CD4-positive, alpha-beta T cell treated with Interferon alpha-2 for 1 hour (primary cell): ENCODE data around the gene FYCO1.
"Not testable (repeated sequence)": the region's sequence is repeated elsewhere in the genome, so short reads cannot be mapped to it uniquely, and the experiment has no call there.

Source experiments
- DNase-seq, 2 donors: peaks; one replicate each; pipeline ENCODE4 v3.0.0-alpha.2; 2020 to 2022

The FYCO1 gene

DNA sequence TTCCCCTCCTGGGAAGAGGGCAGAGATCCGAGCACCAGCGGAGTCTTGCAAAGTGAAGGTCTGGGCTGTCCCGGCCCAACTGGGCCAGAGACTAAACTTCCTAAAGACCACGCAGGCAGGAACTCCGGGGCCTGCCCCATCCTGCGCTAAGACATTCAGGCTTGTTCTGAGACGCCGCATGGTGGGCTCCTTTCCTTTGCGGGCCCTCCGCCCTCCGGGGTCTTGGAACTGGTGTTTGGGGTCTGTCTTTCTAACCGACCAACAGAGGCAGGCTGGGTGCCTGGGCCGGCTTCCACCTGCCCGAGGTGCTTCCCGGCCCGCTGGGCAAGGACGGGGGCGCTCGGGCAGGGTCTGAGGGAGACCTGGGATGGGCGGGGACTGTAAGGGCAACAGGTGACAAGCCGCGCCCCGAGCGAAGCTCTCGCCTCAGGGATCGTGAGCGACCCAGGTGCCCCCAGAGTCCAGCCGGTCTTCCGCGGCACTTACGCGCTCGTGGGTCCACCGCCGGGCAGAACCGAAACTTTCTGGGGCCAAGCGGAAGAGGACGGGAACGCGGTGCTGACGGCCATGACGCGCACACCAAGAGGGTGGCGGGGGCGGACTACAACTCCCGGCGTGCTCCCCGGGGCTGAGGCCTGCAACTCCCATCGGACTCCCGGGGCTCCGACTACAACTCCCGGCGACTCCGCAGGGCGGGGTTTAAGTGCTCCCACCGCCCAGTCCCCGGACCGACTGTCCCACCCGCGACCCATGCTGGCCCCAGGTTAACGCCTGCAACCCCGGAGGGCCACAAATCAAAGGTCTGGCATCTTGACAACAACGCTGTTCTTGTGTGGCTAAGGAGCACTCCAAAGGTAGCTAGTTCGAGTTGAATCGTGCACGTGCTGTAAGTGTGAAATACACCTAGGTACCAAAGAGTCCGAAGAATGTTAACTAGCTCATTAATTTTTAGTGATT is at the start of gene FYCO1:
Gene FYCO1 (minus strand): TSS at position 589 of the 957 bp plus-strand sequence. CDS start 10,914 bp downstream, outside the sequence.
- peak; percentile 90 to 91 for DNase-seq

DNA sequence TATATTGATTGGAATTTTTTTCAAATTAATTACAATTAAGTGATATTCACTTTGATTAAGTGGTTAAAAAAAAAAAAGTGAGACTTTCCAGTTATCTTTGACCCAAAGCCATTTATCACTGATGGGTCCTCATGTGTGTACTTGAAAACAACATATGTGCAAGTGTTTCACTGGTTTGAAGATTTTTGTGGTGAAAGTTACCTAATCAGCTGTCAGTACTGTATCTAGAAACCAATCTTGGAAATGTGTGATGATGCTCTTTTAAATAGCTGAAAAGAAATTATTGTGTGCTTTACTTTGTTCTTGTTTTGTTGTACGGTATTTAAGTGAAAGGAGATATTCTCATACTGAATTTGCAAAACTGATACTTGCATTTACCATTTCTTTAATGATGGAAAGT is 43.3 kb upstream of the FYCO1 start:
- DNase-seq: no peak

DNA sequence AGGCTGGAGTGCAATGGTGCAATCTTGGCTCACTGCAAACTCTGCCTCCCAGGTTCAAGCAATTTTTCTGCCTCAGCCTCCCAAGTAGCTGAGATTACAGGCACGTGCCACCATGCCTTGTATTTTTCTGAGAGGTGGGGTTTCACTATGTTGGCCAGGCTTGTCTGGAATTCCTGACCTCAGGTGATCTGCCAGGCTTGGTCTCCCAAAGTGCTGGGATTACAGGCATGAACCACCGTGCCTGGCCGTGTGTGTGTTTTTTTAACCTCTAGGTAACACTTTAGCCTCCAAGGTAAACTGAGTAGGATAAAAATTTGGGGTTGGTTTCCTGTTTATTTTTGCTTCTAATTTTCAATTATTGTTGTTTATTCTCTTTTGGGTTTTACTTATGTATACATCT is 42.4 kb upstream of the FYCO1 start:
- not testable (repeated sequence) for DNase-seq

DNA sequence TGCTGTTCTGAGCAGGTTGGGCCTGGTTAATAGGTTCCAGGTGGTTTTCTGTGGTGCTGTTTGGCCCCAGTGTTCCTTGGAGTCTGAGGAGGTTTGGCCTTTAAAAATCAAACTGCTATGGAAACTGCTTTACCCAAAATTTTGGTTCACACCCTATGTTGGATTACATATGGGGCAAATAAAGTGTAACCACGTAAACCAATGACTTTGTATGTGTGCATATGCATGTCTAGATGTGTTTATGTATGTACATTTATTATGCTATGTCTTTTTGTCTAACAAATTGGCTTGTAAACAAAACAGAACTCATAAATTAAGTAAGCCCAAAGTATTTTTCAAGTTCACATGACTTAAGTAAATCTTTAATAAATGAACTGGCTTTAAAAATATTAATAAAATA is 40.6 kb upstream of the FYCO1 start:
- DNase-seq: no peak

DNA sequence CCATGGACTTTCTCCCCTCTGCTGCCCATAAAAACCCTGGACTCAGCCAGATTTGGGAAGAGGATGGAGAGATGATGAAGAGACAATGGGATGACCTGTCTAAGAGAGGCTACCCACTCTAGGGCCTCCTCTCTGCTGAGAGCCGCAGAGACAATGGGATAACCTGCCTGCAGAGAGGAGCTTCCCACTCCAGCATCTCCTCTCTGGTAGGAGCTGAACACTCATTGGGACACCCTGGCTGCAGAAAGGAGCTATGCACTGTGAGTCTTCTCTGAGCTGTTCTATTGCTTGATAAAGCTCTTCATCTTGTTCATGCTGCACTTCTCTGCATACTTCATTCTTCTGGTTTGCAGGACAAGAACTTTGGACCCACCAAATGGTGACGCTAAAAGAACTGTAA is 36.1 kb upstream of the FYCO1 start:
- no peak for DNase-seq

DNA sequence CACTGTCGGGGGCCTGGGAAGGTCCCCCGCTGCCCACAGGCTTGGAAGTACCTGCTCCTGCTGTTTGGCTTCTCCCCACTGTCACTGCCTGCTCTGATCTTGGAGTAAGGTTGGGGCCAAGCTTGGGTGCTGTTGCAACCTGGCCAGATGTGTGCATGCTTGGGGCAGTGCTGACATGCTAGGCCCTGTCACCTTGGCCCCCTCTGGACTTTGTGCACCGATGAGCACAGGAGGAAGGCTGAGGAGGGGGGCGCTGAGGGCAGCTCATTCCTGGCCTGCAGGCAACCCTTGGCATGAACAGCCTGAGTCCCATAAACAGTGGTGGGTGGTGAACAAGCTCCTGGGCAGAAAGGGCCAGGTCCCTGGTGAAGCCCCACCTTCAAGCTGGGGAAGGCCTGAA is 35.6 kb upstream of the FYCO1 start:
- no peak for DNase-seq

DNA sequence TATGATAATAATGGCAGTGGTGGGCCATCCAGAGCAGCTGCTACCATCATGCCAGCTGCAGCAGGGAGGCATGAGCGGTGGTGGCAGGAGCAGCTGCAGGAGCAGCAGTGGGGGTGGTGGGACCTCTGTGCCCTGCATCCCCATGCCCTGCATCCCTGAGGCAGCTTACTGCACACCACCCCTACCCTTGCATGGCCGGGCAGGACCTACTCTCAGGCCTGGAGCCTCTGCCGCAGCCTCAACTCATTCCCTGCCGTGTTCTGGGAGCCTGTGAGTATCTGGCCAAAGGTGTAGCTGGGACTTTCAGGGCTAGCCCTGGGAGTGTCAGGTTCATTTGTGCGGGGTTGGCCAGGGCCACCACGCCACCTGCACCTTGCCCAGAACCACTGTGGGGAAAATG is 35.0 kb upstream of the FYCO1 start:
- no peak for DNase-seq

DNA sequence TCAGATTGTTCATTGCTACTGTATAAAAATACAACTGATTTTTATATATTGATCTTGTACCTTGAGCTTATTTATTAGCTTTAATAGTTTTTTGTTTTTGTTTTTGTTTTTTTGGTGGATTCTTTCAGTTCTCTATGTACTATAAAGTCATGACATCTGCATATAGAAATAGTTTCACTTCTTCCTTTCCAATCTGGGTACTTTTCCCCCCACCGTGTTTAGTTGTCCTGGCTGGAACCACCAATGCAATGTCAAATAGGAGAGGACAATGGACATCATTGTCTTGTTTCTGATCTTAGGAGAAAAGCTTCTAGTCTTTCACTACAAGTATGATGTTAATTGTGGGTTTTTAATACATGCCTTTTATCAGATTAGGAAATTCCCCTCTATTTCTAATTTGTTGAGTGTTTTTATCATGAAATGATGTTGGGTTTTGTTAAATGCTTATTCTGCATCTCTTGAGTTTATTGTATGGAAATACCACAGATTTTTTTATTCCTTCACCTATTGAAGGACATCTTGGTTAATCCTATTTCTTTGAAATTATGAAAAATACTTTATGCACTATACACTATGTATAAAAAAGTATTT is 34.4 kb upstream of the FYCO1 start:
- no peak for DNase-seq

DNA sequence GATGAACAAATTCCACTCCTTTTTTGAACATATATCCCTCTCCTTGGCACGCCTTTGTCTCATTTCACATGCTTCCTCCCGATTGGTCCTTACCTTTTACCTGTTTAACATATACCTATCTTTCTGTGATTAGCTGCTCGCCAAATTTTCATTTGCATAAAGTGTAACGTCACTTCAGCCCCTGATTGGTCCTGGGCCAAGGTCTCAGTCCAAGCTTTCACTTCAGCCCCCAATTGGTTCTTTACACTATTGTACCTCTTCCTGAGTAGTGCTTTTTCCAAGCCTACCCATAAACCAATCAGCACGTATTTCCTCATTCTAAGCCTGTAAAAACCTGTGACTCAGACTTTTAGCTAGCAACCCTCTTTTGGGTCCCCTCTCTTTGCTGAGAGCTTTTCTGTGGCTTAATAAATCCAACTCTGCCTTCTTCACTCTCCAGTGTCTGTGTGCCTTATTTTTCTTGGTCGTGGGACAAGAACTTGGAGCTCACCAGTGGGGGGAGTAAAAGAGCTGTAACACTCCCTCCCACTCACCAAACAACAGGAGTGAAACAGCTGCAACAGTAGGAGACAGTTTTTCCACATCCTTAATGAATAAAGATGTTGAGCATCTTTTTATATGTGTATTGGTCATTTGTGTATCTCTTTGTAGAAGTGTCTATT is 32.2 kb upstream of the FYCO1 start:
- DNase-seq: no peak

DNA sequence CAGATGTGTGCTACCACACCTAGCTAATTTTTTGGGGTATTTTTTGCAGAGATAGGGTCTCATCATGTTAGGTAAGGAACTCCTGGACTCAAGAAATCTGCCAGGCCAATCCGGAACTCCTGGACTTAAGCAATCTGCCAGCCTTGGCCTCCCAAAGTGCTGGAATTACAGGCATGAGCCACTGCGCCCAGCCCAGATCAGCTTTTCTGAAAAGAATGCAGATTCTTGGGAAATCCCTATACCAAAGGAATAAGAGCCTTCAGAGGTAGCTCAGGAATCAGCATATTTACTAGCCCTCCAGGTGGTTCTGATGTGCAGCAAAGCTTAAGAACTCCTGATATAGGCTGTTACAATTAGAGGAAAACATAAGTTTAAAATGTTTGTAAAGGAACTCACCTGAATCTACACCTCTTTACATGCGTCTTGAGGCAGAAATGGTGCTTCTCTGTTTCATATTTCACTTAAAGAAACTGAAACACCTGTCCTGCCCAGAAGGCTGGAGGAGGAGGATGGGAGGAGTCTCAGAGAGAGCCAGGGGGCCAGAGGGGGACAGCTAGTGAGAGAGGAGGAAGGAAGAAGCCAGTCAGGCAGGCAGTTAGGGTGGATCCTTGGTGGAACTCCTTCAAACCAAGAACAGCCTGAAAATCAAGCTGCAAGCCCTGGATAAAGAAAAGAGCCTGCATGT is 31.5 kb upstream of the FYCO1 start, which contains the start of gene XCR1:
Gene XCR1 (minus strand): TSS at position 463 of the 685 bp plus-strand sequence. CDS start 5,536 bp downstream, outside the sequence.
- no peak for DNase-seq

DNA sequence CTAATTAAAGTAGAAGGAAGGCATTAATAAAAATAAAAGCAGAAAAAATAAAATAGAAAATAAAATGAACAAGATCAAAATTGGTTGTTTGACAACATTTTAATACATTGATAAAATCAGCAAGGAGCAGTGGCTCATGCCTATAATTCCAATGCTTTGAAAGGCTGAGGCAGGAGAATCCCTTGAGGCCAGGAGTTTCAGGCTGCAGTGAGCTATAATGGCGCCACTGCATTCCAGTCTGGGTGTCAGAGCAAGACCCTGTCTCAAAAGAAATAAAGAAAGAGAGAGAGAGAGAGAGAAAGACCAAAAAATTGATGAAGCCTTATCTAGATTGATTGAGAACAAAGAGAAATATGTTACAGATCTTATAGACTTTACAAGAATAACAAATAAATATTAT is 29.5 kb upstream of the FYCO1 start:
- no peak for DNase-seq

DNA sequence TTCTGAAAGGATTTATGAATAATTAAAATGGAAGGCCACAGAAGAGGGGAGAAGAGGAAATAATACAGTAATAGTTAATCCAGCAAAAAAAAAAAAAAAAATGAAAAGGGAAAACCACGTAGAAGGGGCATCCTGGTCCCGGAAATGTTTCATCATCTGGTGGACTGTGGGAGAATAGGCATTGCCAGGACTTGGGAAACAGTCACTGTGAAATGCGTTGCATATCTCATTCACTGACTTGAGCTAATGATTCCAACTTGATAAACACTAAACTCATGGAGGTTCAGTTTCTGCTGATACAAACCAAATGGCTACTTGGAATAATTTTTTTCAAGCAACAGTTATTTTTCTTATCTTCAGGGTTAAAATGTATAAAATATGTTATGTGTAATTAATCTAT is 28.5 kb upstream of the FYCO1 start:
- DNase-seq: no peak

DNA sequence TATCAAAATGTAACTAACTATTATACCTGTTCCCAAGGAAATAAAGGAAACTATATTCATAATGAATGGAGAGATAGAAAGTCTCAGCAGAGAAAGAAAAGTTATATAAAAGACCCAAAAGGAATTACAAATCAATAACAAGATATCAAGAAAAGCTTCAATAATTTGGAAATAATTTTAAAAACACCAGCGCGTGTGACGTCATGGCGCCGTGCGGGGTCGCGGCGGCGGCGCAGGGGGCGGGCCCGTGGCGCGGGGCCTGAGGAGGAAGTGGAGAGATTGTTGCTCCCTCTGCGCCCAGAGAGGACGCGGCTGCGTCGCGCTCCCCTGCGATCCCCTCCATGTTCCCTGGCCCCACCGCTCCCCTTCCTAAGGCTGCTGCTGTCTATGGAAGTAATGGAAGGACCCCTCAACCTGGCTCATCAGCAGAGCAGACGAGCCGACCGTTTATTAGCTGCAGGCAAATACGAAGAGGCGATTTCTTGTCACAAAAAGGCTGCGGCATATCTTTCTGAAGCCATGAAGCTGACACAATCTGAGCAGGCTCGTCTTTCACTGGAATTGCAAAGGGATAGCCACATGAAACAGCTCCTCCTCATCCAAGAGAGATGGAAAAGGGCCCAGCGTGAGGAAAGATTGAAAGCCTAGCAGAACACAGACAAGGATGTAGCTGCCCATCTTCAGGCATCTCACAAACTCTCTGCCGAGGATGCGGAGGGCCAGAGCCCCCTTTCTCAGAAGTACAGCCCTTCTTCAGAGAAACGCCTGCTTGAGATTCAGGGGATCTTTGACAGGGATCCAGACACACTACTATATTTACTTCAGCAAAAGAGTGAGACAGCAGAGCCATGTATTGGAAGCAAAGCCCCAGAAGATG is 27.5 kb upstream of the FYCO1 start:
- no peak for DNase-seq

DNA sequence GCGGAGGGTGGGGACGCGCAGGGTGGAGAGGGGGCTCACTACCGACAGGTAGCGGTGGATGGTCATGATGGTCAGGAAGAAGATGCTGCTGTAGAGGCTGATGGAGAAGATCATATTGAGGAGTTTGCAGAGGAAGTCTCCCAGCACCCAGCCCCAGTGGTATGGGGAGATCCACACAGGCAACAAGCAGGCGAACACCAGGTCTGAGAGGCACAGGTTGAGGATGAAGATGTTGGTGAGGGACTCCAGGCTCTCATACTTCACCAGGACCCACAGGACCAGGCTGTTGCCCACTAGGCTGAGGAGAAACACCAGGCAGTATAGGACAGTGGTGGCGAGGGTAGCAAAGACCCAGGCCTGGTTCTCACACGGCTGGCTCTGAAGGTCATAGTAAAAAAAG is 25.9 kb upstream of the FYCO1 start:
- no peak for DNase-seq

DNA sequence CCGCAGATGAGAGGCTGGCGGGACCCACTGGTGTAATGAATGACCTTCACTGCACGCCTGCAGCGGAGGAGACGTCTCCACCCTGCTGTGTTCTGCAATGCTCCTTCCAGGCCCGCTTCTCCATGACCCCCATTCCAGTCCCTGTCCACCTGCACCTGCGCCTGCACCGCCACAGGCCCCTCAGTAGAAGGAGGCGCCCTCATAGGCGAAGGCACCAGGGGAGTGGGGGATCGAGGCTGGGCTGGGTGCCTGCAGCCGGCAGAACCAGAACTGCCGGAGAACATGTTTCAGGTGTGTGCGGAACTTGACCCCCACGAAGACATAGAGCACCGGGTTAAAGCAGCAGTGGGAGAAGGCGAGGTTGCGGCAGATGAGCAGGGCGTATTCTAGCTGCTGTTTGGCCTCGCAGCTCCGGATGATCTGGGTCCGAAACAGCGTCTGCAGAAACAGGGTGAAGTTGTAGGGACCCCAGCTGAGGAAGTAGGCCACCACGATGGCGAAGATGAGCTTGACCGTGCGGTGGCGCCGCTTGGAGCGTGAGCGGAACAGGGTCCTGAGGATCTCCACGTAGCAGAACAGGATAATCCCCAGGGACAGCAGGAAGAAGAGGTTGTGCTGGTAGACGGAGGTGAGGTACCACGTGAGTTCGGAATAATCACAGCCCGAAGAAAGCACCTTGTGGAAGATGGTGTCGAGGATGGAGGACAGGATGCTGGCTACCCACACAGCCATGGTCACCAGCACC is 25.3 kb upstream of the FYCO1 start:
- DNase-seq: no peak

DNA sequence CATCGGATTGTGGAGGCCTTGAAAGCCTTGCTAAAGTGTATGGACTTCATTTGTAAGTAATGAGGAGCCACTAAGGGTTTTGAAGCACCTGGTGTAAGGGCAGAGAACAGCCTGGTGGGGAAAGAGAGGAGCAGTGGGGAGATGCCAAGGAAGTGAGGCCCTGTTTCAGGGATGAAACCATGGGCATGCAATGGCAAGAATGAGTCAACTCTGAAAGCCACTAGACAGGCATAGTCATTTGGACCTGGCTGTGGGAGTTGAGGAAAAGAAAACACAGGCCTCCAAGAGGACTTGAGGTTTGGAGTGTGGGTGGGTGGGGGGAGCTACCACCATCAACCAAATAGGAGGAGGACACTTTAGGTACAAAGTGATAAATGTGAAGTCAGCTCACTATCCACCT is 24.1 kb upstream of the FYCO1 start:
- no peak for DNase-seq

DNA sequence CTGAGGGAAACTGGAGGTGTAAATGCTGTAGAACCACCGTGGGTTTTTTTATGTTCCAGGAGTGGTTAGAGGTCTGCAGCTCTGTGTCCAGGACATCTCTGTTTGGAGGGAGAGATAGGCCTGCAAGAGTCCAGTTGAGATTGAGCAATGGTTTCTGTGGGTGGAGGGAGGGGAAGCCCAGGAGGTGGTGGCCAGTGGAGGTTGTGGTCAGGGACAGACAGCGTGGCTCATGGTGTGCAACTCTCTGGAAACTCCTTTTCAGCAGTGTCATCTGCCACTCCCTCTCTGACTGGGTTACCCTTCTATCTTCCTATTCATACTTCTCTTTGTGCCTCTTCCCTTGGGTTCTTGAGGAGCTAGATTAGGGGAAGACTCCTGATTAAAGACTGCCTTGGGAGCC is 22.1 kb upstream of the FYCO1 start:
- DNase-seq: peak in 1 of 2 donors; percentile 54

DNA sequence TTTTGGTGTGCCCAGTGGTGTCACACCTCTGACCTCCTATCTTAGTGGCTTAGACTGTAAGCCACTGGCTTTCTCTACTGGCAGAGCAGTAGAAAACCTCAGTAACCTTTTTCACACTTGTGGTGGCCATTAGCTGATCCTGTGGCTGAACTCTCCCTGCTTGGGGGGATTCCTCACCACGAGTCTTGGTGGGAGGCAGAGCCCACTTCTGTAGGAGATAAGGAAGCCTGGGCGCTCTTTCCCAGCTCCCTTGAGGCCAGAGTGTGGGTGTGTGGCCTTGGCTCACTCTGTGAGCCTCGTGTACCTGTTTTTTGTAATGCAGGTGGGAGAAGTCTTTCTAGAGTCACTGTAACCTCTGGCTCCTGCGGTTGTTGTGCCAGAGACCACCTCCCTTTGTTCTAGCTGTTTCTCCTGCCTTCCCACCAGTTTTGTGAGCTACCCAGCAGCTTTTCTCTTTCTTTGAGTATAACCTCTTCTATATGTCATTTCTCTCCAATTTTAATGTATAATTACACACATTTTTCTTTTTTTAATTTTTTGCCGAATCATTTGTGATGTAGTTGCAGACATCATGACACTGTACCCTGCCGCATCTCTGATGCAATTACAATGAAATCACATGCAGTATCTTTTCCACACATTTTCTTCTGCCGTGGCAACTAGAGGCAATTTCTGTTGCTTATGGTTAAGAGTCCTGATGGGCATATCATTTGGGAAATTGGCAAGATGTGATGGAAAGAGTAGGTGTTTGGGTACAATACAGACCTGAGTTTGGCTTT is 17.9 kb upstream of the FYCO1 start:
- no peak for DNase-seq

DNA sequence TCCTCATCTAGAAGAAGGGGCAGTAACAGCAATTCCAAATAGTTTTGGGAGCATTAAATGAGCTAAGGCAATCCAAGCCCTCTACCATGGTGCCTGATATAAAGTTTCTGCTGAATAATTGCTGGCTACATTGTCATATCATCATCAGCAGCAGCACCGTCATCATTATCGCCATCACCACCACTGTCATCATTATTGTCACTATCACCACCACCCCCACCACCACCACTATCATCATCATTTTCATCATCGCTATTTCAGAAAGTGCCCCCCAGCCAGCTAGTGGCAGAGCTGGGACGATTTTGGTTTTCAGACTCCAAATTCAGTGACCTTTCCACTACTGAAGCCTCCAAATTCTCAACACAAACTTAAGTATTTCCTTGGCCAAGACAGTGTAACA is 16.6 kb upstream of the FYCO1 start:
- no peak for DNase-seq

DNA sequence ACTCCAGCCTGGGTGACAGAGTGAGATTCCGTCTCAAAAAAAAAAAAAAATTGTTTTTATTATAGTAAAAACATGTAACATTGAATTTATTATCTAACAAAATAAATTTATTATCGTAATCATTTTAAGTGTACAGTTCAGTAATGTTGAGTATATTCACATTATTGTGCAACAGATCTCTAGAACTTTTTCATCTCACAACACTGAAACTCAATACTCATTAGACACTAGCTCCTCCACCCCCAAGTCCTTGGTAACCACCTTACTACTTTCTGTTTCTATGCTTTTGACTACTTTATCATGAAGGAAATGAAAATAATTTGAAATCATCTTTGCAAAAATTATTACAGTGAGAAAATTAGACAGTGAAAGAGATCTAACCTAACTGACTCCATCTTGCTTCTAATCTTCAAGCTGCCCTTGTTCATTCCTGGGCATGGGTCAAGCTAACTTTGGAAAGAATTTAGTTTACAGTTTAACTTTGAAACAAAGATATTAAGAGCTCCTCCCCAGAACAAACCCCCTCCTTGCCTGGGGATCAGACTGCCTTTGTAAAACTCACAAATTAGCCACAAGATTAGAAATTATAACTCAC is 15.0 kb upstream of the FYCO1 start:
- DNase-seq: no peak
